K562 (cell line): ENCODE measurements around the gene AP4E1. TPM values are rescaled to one million over a fixed set of nuclear protein-coding genes. Genes with fewer than 3 reads are reported as not detected.

Experiments
- CTCF ChIP-seq, 3 experiments: IDR thresholded peaks in 2 of 3; conservative IDR thresholded peaks in 1 of 3; 2 replicates each; pipeline ENCODE4 v1.5.1; 2011 to 2012; ENCODE audit warnings: low read length in 3 of 3, mild to moderate bottlenecking in 3 of 3, control low read depth in 2 of 3, improper control_type of control experiment in 1 of 3, inconsistent platforms in 1 of 3, low read depth in 1 of 3, mixed read lengths in 1 of 3, moderate library complexity in 1 of 3; ENCODE audit not compliant: insufficient read depth in 2 of 3
- MGA ChIP-seq: fragments of 450-650 bp; IDR thresholded peaks from 2 replicates; pipeline ENCODE4 v1.6.1; 2016; ENCODE audit warnings: mild to moderate bottlenecking, moderate library complexity
- POLR2B ChIP-seq: fragments of 450-650 bp; IDR thresholded peaks from 2 replicates; pipeline ENCODE4 v1.6.1; 2018; ENCODE audit warnings: low read depth; ENCODE audit not compliant: partially characterized antibody
- PREB ChIP-seq: sonication (generic); formaldehyde crosslinking; IDR thresholded peaks from 2 replicates; pipeline ENCODE4 v1.8.1; 2023; ENCODE audit warnings: mild to moderate bottlenecking, missing genetic modification reagents
- RBFOX2 ChIP-seq: fragments of 200-400 bp; formaldehyde crosslinking; IDR thresholded peaks from 2 replicates; pipeline ENCODE4 v1.6.1; 2017; ENCODE audit warnings: low read depth, mild to moderate bottlenecking, low read length, moderate library complexity
- polyA plus RNA-seq, 8 experiments: library from polyadenylated mRNA; depleted of rRNA in 4 of 8; stranded (reverse) in 5 of 8; unstranded in 3 of 8; fragments of >200 nt; fragmentation: Nextera tagmentation in 2 of 8; fragmentation: Illumina TruSeq in 1 of 8; extraction: Ambion mirVana in 2 of 8; extraction: Trizol in 1 of 8; gene quantifications; 2 replicates each; pipeline versions ENCODE4 v1.2.1 to v1.2.3, GENCODE V29; 2011 to 2014; ENCODE audit warnings: inconsistent platforms in 1 of 8, missing spikeins in 1 of 8
- total RNA-seq, 7 experiments: library from RNA; depleted of rRNA in 6 of 7; stranded (reverse); fragments of >200 nt in 6 of 7; fragmentation: Illumina TruSeq in 2 of 7; extraction: Trizol in 2 of 7; gene quantifications; 2 replicates each; pipeline versions ENCODE4 v1.2.1 to v1.2.3, GENCODE V29; 2011 to 2021; ENCODE audit warnings: low replicate concordance in 1 of 7

AP4E1 gene
- total and polyA plus RNA-seq, 9 of the 15 experiments (the other 6 are each of a cell fraction or from before 2014, with no cell fraction given): 1.3 to 11.5 (median 4.4) TPM

GRCh38 chr15:51038162-51038973 is 129.9 kb downstream of the AP4E1 start (continued):
- TF ChIP-seq MGA (peak; percentile 39), CTCF (IDR thresholded peaks at IDR 0.05 in 2 of 3, conservative IDR thresholded peaks at IDR 0.05 in 1 of 3; ENCODE audit: insufficient read depth in 2 of 3, low read depth in 1 of 3, low read length in 3 of 3) (peak; percentile 7 to 39 (median 21); a peak in 2 of 6 replicates), PREB (CRISPR knock-in tag) (0 out of 2 replicates have a peak, but pooled peaks have one; percentile 82), RBFOX2 (peak; percentile 53), POLR2B (no peak)
